DND-41 (cell line): ENCODE results near the gene DAB1.

Experiments used
- ATAC-seq: fragments of 200-7000 bp; cut with Tn5 transposase; 3 replicates; pipeline ENCODE4 v1.9.1; 2021; ENCODE audit warnings: low read depth; ENCODE audit not compliant: insufficient read depth
- DNase-seq: peaks from one replicate; pipeline ENCODE4 v3.0.0-alpha.2; 2020
- H2AFZ ChIP-seq: 2 replicates; pipeline ENCODE4 v1.6.0; 2012; ENCODE audit warnings: low read depth, low read length
- H3K27ac ChIP-seq: 2 replicates; pipeline ENCODE4 v1.5.1; 2012; ENCODE audit warnings: low read length, inconsistent platforms
- H3K27me3 ChIP-seq: fragments of 200-600 bp; sonication (generic); 2 replicates; pipeline ENCODE4 v1.6.0; 2012; ENCODE audit warnings: low read length, mild to moderate bottlenecking, inconsistent platforms; ENCODE audit not compliant: insufficient read depth, poor library complexity
- H3K36me3 ChIP-seq: 2 replicates; pipeline ENCODE4 v1.5.1; 2012; ENCODE audit warnings: low read length, inconsistent platforms; ENCODE audit not compliant: insufficient read depth
- H3K4me1 ChIP-seq: 2 replicates; pipeline ENCODE4 v1.5.1; 2012; ENCODE audit warnings: mild to moderate bottlenecking, low read length; ENCODE audit not compliant: insufficient read depth
- H3K4me2 ChIP-seq: 2 replicates; pipeline ENCODE4 v1.6.0; 2012; ENCODE audit warnings: mild to moderate bottlenecking, moderate library complexity, low read length, inconsistent platforms; ENCODE audit not compliant: insufficient read depth
- H3K4me3 ChIP-seq, 2 experiments: fragments of 200-600 bp in 1 of 2; shearing (Covaris generic) in 1 of 2; 2 replicates each; pipeline ENCODE4 v1.5.1; 2012 to 2016; ENCODE audit warnings: inconsistent platforms in 2 of 2, low read length in 2 of 2, mild to moderate bottlenecking in 2 of 2, low read depth in 1 of 2, moderate library complexity in 1 of 2
- H3K79me2 ChIP-seq: 2 replicates; pipeline ENCODE4 v1.6.0; 2012; ENCODE audit warnings: low read length, inconsistent platforms; ENCODE audit not compliant: insufficient read depth
- H3K9ac ChIP-seq: 2 replicates; pipeline ENCODE4 v1.6.0; 2012; ENCODE audit warnings: low read depth, mild to moderate bottlenecking, inconsistent platforms, low read length, moderate library complexity
- H3K9me3 ChIP-seq: 2 replicates; pipeline ENCODE4 v1.5.1; 2012; ENCODE audit warnings: low read length, moderate library complexity, mild to moderate bottlenecking, inconsistent platforms; ENCODE audit not compliant: insufficient read depth, severe bottlenecking
- H4K20me1 ChIP-seq: 2 replicates; pipeline ENCODE4 v1.6.0; 2012; ENCODE audit warnings: low read length; ENCODE audit not compliant: insufficient read depth
- EZH2 ChIP-seq: IDR thresholded peaks from 3 replicates; pipeline ENCODE4 v1.6.1; 2012; ENCODE audit warnings: borderline replicate concordance, low read depth, mild to moderate bottlenecking, moderate library complexity, low read length, inconsistent platforms; ENCODE audit not compliant: severe bottlenecking
- TF ChIP-seq, protein P1 (sequence below): IDR thresholded peaks from 2 replicates; pipeline ENCODE4 v1.5.1; 2012; ENCODE audit warnings: borderline replicate concordance, low read length, moderate library complexity, mild to moderate bottlenecking; ENCODE audit not compliant: poor library complexity, severe bottlenecking; ENCODE audit errors: extremely low read depth

DAB1 gene

DNA sequence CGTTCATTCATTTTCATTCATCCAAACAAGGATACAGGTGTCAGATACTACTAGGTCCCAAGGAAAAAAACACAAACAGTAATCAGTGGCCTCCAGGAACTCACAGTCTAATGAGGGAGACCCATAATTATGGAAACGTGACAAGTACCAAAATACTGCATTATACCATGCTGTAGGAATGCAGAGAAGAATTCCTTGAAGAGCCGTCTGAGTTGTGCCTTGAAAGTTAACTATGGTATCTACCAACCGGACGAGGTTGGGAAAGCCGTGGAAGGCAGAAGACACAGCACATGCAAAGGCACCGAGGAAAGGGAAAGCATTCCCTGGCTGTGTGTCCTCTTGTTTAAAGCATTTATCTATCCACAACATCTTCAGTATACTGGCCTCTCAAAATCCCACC is 206.0 kb downstream of the DAB1 start:
- no peak overlapping the region for H3K4me3 ChIP-seq
- no peaks in the 10 kb centered on the region for H4K20me1 ChIP-seq
- no peaks in the 10 kb centered on the region for H3K36me3 ChIP-seq
- DNase-seq (no peak), ATAC-seq (no peak)
- H3K4me1 ChIP-seq = no peaks in the 10 kb centered on the region
- no peak overlapping the region for H3K4me2 ChIP-seq
- H3K9ac ChIP-seq = no peak overlapping the region
- no peaks in the 10 kb centered on the region for H3K9me3 ChIP-seq
- TF ChIP-seq, protein P1, sequence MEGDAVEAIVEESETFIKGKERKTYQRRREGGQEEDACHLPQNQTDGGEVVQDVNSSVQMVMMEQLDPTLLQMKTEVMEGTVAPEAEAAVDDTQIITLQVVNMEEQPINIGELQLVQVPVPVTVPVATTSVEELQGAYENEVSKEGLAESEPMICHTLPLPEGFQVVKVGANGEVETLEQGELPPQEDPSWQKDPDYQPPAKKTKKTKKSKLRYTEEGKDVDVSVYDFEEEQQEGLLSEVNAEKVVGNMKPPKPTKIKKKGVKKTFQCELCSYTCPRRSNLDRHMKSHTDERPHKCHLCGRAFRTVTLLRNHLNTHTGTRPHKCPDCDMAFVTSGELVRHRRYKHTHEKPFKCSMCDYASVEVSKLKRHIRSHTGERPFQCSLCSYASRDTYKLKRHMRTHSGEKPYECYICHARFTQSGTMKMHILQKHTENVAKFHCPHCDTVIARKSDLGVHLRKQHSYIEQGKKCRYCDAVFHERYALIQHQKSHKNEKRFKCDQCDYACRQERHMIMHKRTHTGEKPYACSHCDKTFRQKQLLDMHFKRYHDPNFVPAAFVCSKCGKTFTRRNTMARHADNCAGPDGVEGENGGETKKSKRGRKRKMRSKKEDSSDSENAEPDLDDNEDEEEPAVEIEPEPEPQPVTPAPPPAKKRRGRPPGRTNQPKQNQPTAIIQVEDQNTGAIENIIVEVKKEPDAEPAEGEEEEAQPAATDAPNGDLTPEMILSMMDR = no peak
- no peak for TF ChIP-seq EZH2
- no peak overlapping the region for H3K27ac ChIP-seq
- no peaks in the 10 kb centered on the region for H3K27me3 ChIP-seq
- H3K79me2 ChIP-seq = no peaks in the 10 kb centered on the region
- H2AFZ ChIP-seq = no peak overlapping the region

DNA sequence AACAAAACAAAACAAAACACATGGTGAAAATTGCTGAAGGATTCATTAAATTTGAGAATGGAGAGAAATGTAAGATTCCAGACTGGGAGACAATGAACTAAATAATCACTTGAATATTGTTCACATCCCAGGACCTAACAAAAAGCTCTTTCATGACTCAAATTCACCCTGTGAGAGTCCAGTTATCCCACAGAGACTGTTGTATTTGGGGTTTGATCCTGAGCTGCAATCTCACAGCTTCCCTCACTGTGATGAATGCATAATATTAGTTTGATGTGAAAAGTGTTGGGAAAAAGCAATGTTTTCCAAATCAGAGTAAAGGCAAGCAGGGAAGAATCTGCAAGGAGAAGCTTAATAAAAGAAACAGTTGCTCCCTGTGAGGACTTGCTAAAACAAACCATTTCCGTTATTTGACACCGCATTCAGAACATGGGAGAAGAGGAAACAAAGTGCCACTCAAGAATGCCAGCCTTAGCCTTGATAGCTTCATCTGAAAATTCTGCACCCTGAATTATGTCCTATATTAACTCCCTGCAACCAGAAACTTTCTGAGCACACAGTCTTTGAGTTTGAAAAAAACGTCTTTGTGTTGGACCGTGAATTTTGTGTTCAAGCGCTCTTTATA is 208.8 kb downstream of the DAB1 start:
- Histone ChIP-seq H2AFZ (no peak overlapping the region), H3K36me3 (no peaks in the 10 kb centered on the region), H3K4me3 (no peak overlapping the region), H3K27me3 (no peaks in the 10 kb centered on the region), H3K9me3 (no peaks in the 10 kb centered on the region), H3K4me2 (no peak overlapping the region), H3K27ac (no peak overlapping the region), H3K9ac (no peak overlapping the region), H3K79me2 (no peaks in the 10 kb centered on the region), H3K4me1 (no peaks in the 10 kb centered on the region), H4K20me1 (no peaks in the 10 kb centered on the region)
- DNase-seq (no peak), ATAC-seq (no peak)
- TF ChIP-seq, protein P1 = no peak
- TF ChIP-seq EZH2 = no peak

- DNase-seq = no peak
- Histone ChIP-seq H3K4me2 (no peak overlapping the region), H4K20me1 (no peaks in the 10 kb centered on the region), H3K9ac (no peak overlapping the region), H3K4me1 (no peaks in the 10 kb centered on the region), H3K79me2 (no peaks in the 10 kb centered on the region), H3K27ac (no peak overlapping the region), H3K36me3 (no peaks in the 10 kb centered on the region), H2AFZ (no peak overlapping the region), H3K27me3 (no peaks in the 10 kb centered on the region), H3K9me3 (no peaks in the 10 kb centered on the region), H3K4me3 (no peak overlapping the region)
- TF ChIP-seq EZH2 = no peak
- TF ChIP-seq, protein P1 = no peak
- no peak for ATAC-seq
These were observed 213.0 kb downstream of the DAB1 start for GRCh38 chr1:57210881-57211280.

GRCh38 chr1:57209495-57209894 is 214.4 kb downstream of the DAB1 start:
- H3K4me2 ChIP-seq = no peak overlapping the region
- no peaks in the 10 kb centered on the region for H3K36me3 ChIP-seq
- no peaks in the 10 kb centered on the region for H3K27me3 ChIP-seq
- TF ChIP-seq, protein P1 = no peak
- TF ChIP-seq EZH2 = no peak
- no peaks in the 10 kb centered on the region for H3K79me2 ChIP-seq
- no peak for ATAC-seq
- no peaks in the 10 kb centered on the region for H4K20me1 ChIP-seq
- no peak for DNase-seq
- no peak overlapping the region for H2AFZ ChIP-seq
- H3K27ac ChIP-seq = no peak overlapping the region
- no peak overlapping the region for H3K4me3 ChIP-seq
- no peaks in the 10 kb centered on the region for H3K9me3 ChIP-seq
- H3K4me1 ChIP-seq = no peaks in the 10 kb centered on the region
- H3K9ac ChIP-seq = no peak overlapping the region
